ENCODE results near the gene TTLL9. TPM values are rescaled to one million over a fixed set of nuclear protein-coding genes. Genes with fewer than 3 reads are reported as not detected.
A peak's percentile ranks its signal among the peaks of the same experiment; 100 is the strongest.

Gene TTLL9
- polyA plus RNA-seq, 1 donor from 2014 or later: 8.0 TPM

DNA sequence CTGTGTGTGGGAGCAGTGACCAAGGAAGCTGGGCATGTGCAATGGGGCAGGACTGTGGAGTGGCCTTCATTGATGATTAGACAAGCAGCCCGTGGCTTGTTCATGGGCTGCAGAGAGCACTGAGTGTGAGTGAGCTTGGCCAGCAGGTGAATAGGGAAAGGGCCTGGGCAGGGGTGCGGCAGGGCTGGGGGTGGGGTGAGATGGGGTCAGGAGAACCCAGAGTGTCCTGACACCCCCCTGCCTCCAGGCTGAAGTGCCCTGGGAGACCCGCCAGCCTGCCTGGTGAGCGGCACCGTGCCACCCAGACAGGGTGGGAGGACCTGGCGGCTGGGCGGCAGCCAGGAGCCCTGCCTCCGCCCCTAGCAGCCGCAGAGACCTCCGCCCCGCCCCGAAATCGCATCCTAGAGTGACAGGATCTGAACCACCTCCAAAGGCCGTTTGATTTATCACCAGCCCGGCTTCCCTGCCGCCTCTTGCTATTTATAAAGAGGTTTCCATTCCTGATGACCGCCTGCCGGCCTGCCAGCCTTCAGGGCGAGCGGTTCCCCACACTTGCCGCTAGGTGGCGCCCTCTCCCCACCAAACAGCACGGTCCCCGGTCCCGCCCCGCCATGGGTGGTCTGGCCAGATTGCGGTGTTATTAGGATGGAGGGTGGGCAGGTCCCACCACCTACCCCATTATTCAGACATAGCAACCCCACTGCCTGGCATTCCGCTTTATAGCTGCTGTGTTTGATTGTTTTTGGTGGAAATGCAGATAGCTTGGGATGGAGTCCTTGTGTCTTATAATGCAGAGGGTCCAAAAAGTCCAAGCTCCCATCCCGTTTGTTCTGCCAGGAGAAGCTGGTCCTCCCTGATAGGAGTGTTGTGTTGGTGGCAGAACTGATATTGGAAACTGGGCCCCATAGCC, 47.8 kb upstream of the TTLL9 start:
- Histone ChIP-seq H3K4me2 (ENCODE audit: low read length) (peak overlapping the region; percentile 42), H3K27ac (ENCODE audit: low read length) (no peak overlapping the region), H3F3A (ENCODE audit: insufficient read depth, low read length, poor library complexity, severe bottlenecking) (no peaks in the 10 kb centered on the region), H3K36me3 (ENCODE audit: insufficient read depth, low read length) (no peaks in the 10 kb centered on the region), H2AFZ (ENCODE audit: low read depth, low read length) (peak overlapping the region; percentile 53), H3K4me3 (ENCODE audit: low read length) (peak overlapping the region; percentile 50), H3K27me3 (ENCODE audit: insufficient read depth, low read depth, low read length) (no peaks in the 10 kb centered on the region), H3K9me3 (ENCODE audit: low read length) (no peaks in the 10 kb centered on the region), H3K9ac (ENCODE audit: low read length) (peak overlapping the region; percentile 48), H3K79me2 (replicated peaks; ENCODE audit: insufficient read depth, low read length) (no peaks in the 10 kb centered on the region), H3K9me2 (ENCODE audit: insufficient read depth, low read length) (no peaks in the 10 kb centered on the region), H4K20me1 (ENCODE audit: insufficient read depth) (no peaks in the 10 kb centered on the region)
- TF ChIP-seq, protein P1, sequence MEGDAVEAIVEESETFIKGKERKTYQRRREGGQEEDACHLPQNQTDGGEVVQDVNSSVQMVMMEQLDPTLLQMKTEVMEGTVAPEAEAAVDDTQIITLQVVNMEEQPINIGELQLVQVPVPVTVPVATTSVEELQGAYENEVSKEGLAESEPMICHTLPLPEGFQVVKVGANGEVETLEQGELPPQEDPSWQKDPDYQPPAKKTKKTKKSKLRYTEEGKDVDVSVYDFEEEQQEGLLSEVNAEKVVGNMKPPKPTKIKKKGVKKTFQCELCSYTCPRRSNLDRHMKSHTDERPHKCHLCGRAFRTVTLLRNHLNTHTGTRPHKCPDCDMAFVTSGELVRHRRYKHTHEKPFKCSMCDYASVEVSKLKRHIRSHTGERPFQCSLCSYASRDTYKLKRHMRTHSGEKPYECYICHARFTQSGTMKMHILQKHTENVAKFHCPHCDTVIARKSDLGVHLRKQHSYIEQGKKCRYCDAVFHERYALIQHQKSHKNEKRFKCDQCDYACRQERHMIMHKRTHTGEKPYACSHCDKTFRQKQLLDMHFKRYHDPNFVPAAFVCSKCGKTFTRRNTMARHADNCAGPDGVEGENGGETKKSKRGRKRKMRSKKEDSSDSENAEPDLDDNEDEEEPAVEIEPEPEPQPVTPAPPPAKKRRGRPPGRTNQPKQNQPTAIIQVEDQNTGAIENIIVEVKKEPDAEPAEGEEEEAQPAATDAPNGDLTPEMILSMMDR (IDR thresholded peaks at IDR 0.05; ENCODE audit: poor library complexity, severe bottlenecking): peak; percentile 100
- TF ChIP-seq, protein P2, sequence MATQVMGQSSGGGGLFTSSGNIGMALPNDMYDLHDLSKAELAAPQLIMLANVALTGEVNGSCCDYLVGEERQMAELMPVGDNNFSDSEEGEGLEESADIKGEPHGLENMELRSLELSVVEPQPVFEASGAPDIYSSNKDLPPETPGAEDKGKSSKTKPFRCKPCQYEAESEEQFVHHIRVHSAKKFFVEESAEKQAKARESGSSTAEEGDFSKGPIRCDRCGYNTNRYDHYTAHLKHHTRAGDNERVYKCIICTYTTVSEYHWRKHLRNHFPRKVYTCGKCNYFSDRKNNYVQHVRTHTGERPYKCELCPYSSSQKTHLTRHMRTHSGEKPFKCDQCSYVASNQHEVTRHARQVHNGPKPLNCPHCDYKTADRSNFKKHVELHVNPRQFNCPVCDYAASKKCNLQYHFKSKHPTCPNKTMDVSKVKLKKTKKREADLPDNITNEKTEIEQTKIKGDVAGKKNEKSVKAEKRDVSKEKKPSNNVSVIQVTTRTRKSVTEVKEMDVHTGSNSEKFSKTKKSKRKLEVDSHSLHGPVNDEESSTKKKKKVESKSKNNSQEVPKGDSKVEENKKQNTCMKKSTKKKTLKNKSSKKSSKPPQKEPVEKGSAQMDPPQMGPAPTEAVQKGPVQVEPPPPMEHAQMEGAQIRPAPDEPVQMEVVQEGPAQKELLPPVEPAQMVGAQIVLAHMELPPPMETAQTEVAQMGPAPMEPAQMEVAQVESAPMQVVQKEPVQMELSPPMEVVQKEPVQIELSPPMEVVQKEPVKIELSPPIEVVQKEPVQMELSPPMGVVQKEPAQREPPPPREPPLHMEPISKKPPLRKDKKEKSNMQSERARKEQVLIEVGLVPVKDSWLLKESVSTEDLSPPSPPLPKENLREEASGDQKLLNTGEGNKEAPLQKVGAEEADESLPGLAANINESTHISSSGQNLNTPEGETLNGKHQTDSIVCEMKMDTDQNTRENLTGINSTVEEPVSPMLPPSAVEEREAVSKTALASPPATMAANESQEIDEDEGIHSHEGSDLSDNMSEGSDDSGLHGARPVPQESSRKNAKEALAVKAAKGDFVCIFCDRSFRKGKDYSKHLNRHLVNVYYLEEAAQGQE (IDR thresholded peaks at IDR 0.05; ENCODE audit: borderline replicate concordance): no peak
- TF ChIP-seq RAD21 (conservative IDR thresholded peaks at IDR 0.05) (peak; percentile 100), EZH2 (IDR thresholded peaks at IDR 0.05; ENCODE audit: borderline replicate concordance, insufficient read depth, low read length, poor library complexity, severe bottlenecking) (no peak), EP300 (conservative IDR thresholded peaks at IDR 0.05; ENCODE audit: poor library complexity, severe bottlenecking) (peak; percentile 22), SMC3 (conservative IDR thresholded peaks at IDR 0.05; ENCODE audit: poor library complexity) (peak; percentile 99), MXI1 (conservative IDR thresholded peaks at IDR 0.05; ENCODE audit: poor library complexity, severe bottlenecking) (peak; percentile 23), TAF1 (IDR thresholded peaks at IDR 0.05; ENCODE audit: low read depth) (no peak), POLR2AphosphoS5 (IDR thresholded peaks at IDR 0.05) (peak; percentile 25)

DNA sequence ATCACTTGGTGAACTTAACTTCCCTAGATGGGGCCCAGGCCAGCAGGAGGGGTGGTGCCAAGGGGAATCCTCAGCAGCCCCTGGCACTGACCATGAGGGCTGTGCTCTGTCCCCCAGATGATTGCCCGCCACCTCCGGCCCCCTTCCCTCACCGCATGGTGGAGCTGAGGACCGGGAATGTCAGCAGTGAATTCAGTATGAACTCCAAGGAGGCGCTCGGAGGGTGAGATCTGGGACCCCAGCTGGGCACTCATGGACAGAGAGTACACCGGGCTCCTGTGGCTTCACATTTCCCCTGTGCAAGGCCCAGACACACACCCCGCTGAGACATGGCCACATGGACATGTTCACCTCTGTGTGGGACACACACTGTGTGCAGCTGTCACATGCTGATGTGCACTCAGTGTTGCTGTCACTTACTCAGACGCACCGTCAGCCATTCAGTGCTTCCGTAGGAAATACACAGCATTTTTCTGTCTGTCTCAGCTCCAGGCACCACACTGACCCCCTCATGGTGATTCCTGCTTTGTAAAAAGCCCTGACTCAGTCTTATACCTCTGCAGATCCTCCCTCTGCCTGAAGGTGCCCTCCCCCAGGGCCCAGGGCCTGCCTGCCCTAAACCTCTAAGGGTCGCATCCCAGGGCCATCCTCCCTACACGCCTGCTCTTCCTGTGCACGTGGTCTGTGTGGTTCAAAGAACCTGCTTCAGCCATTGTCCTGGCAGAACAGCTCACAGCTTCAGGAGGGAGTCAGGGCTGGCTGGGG, 46.9 kb upstream of the TTLL9 start:
- H3K9me3 ChIP-seq (ENCODE audit: low read length): no peaks in the 10 kb centered on the region
- H3F3A ChIP-seq (ENCODE audit: insufficient read depth, low read length, poor library complexity, severe bottlenecking): no peaks in the 10 kb centered on the region
- TF ChIP-seq, protein P2 (IDR thresholded peaks at IDR 0.05; ENCODE audit: borderline replicate concordance): no peak
- TF ChIP-seq RAD21 (conservative IDR thresholded peaks at IDR 0.05) (no peak), EP300 (conservative IDR thresholded peaks at IDR 0.05; ENCODE audit: poor library complexity, severe bottlenecking) (no peak), TAF1 (IDR thresholded peaks at IDR 0.05; ENCODE audit: low read depth) (no peak)
- TF ChIP-seq, protein P1 (IDR thresholded peaks at IDR 0.05; ENCODE audit: poor library complexity, severe bottlenecking): no peak
- no peaks in the 10 kb centered on the region for H3K27me3 ChIP-seq (ENCODE audit: insufficient read depth, low read depth, low read length)
- H4K20me1 ChIP-seq (ENCODE audit: insufficient read depth): no peaks in the 10 kb centered on the region
- H3K4me3 ChIP-seq (ENCODE audit: low read length): peak overlapping the region; percentile 50
- no peak overlapping the region for H3K9ac ChIP-seq (ENCODE audit: low read length)
- H3K9me2 ChIP-seq (ENCODE audit: insufficient read depth, low read length): no peaks in the 10 kb centered on the region
- H3K36me3 ChIP-seq (ENCODE audit: insufficient read depth, low read length): no peaks in the 10 kb centered on the region
- no peak overlapping the region for H3K4me2 ChIP-seq (ENCODE audit: low read length)
- H3K79me2 ChIP-seq (replicated peaks; ENCODE audit: insufficient read depth, low read length): no peaks in the 10 kb centered on the region
- peak overlapping the region; percentile 53 for H2AFZ ChIP-seq (ENCODE audit: low read depth, low read length)
- no peak overlapping the region for H3K27ac ChIP-seq (ENCODE audit: low read length)

All from neural cell (in vitro differentiated cells).